Measurements from ENCODE around the gene ZNF384. TPM values are rescaled to one million over a fixed set of nuclear protein-coding genes. Genes with fewer than 3 reads are reported as not detected.

The ZNF384 gene
- total RNA-seq, 1 experiment from 2014 or later = 88.0 TPM

DNA sequence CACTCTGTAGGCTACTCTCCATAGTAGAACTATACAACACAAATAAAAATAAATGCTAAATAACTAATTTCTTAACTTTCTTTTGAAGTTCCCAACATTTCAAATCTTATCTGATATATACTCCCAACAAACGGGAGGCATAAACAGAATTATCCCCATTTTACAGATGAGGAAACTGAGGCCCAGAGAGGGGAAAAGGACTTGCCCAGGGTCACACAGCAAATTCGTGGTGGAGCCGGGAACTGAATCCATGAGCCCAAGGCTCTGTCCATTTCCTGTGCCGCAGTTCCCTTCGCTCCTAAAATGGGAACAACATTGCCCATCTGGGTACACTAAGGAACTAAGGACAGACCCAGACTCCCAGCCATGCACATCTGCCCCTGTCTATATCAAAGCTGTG, 12.2 kb downstream of the ZNF384 start:
- Histone ChIP-seq H3K27ac (ENCODE audit: insufficient read length, low read depth, low read length) (no peak overlapping the region), H2BK120ac (ENCODE audit: low read depth, low read length, poor library complexity, severe bottlenecking) (no peak overlapping the region), H3K56ac (ENCODE audit: insufficient read length, low read depth, low read length) (no peak overlapping the region), H3K79me1 (ENCODE audit: insufficient read depth, low read depth, low read length, poor library complexity, severe bottlenecking) (peaks cover 2% of the 10 kb centered on the region), H3K23ac (ENCODE audit: insufficient read length, low read depth, low read length) (no peak overlapping the region), H2BK20ac (ENCODE audit: low read depth, low read length, poor library complexity, severe bottlenecking) (no peak overlapping the region), H4K20me1 (ENCODE audit: control insufficient read depth, insufficient read depth, insufficient read length) (no peaks in the 10 kb centered on the region), H3K4ac (ENCODE audit: low read depth, low read length) (no peak overlapping the region), H4K8ac (replicated peaks; ENCODE audit: insufficient read length, low read depth, low read length) (no peak overlapping the region), H3K23me2 (ENCODE audit: insufficient read length, low read depth, low read length, poor library complexity, severe bottlenecking) (no peaks in the 10 kb centered on the region), H3K27me3 (ENCODE audit: insufficient read depth, low read length) (no peaks in the 10 kb centered on the region), H3K9ac (ENCODE audit: extremely low read depth, insufficient read length, low read length) (no peak overlapping the region), H2BK5ac (ENCODE audit: insufficient read length, low read length) (no peak overlapping the region), H3K4me1 (ENCODE audit: insufficient read depth, low read length) (no peaks in the 10 kb centered on the region), H3K18ac (ENCODE audit: insufficient read length, low read depth, low read length) (no peak overlapping the region), H3T11ph (ENCODE audit: low read length) (no peak overlapping the region), H3K79me2 (ENCODE audit: insufficient read depth, low read length) (peaks cover 1% of the 10 kb centered on the region; the same call in 1 of the 2 replicates), H2AK5ac (ENCODE audit: insufficient read length, low read length) (no peak overlapping the region), H2BK15ac (ENCODE audit: low read depth, low read length) (no peak overlapping the region), H3K9me3 (ENCODE audit: control insufficient read depth, low read depth, low read length) (no peaks in the 10 kb centered on the region), H3K4me2 (ENCODE audit: insufficient read depth, insufficient read length, low read length) (no peak overlapping the region), H4K91ac (ENCODE audit: insufficient read length, low read depth, low read length) (no peak overlapping the region), H4K5ac (ENCODE audit: insufficient read length, low read depth, low read length) (no peak overlapping the region), H2AFZ (ENCODE audit: low read length) (no peak overlapping the region), H2BK12ac (ENCODE audit: insufficient read length, low read depth, low read length) (no peak overlapping the region), H3K14ac (ENCODE audit: insufficient read depth, low read length) (no peak overlapping the region)
- no peak for DNase-seq
- Mint-ChIP-seq H3K4me3 (no peak overlapping the region), H3K36me3 (ENCODE audit: insufficient read depth in 1 of 3, low read depth in 3 of 3) (peaks cover 46 to 83% (median 65%) of the 10 kb centered on the region in 3 experiments), H3K27ac (no peak overlapping the region), H3K9me3 (no peaks in the 10 kb centered on the region), H3K27me3 (ENCODE audit: low read depth) (no peaks in the 10 kb centered on the region), H3K4me1 (no peaks in the 10 kb centered on the region)
- TF ChIP-seq, protein P1, sequence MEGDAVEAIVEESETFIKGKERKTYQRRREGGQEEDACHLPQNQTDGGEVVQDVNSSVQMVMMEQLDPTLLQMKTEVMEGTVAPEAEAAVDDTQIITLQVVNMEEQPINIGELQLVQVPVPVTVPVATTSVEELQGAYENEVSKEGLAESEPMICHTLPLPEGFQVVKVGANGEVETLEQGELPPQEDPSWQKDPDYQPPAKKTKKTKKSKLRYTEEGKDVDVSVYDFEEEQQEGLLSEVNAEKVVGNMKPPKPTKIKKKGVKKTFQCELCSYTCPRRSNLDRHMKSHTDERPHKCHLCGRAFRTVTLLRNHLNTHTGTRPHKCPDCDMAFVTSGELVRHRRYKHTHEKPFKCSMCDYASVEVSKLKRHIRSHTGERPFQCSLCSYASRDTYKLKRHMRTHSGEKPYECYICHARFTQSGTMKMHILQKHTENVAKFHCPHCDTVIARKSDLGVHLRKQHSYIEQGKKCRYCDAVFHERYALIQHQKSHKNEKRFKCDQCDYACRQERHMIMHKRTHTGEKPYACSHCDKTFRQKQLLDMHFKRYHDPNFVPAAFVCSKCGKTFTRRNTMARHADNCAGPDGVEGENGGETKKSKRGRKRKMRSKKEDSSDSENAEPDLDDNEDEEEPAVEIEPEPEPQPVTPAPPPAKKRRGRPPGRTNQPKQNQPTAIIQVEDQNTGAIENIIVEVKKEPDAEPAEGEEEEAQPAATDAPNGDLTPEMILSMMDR (conservative IDR thresholded peaks at IDR 0.05) = no peak
- no CpG with 5 or more reads among the region's 5 CpGs for WGBS (ENCODE audit: extremely low coverage, insufficient read length, low lambda C conversion rate)

All from H9 (cell line).